K562 (cell line): Measurements from ENCODE around the gene SZT2.

Experiments used
- LCOR ChIP-seq: sonication (generic); formaldehyde crosslinking; IDR thresholded peaks from 2 replicates; pipeline ENCODE4 v1.8.0; 2022; ENCODE audit warnings: mild to moderate bottlenecking, missing genetic modification reagents
- MAZ ChIP-seq, 2 experiments: fragments of 450-650 bp in 1 of 2; sonication (generic) in 1 of 2; formaldehyde crosslinking; IDR thresholded peaks in 1 of 2; conservative IDR thresholded peaks in 1 of 2; 2 replicates each; pipeline versions ENCODE4 v1.4.0 to v1.5.0; 2020; ENCODE audit warnings: mild to moderate bottlenecking in 1 of 2, missing genetic modification reagents in 1 of 2
- PML ChIP-seq: IDR thresholded peaks from 2 replicates; pipeline ENCODE4 v1.6.1; 2012; ENCODE audit warnings: low read length, inconsistent platforms
- RBBP5 ChIP-seq: fragments of 200-600 bp; sonication (generic); IDR thresholded peaks from 2 replicates; pipeline ENCODE4 v1.6.1; 2012; ENCODE audit warnings: borderline replicate concordance, mild to moderate bottlenecking, low read length, control low read depth, inconsistent platforms; ENCODE audit not compliant: insufficient read depth, poor library complexity, severe bottlenecking
- SIRT6 ChIP-seq: IDR thresholded peaks from one replicate; pipeline ENCODE4 v1.6.1; 2012; ENCODE audit warnings: low read depth, mild to moderate bottlenecking, control low read depth, inconsistent platforms, low read length, moderate library complexity
- TF ChIP-seq, protein P1 (sequence below): fragments of 450-650 bp; IDR thresholded peaks from 2 replicates; pipeline ENCODE4 v1.6.1; 2016; ENCODE audit warnings: missing biosample characterization, missing genetic modification characterization
- TF ChIP-seq, protein P2 (sequence below), 3 experiments: IDR thresholded peaks in 2 of 3; conservative IDR thresholded peaks in 1 of 3; 2 replicates each; pipeline ENCODE4 v1.5.1; 2011 to 2012; ENCODE audit warnings: low read length in 3 of 3, mild to moderate bottlenecking in 3 of 3, control low read depth in 2 of 3, improper control_type of control experiment in 1 of 3, inconsistent platforms in 1 of 3, low read depth in 1 of 3, mixed read lengths in 1 of 3, moderate library complexity in 1 of 3; ENCODE audit not compliant: insufficient read depth in 2 of 3

DNA sequence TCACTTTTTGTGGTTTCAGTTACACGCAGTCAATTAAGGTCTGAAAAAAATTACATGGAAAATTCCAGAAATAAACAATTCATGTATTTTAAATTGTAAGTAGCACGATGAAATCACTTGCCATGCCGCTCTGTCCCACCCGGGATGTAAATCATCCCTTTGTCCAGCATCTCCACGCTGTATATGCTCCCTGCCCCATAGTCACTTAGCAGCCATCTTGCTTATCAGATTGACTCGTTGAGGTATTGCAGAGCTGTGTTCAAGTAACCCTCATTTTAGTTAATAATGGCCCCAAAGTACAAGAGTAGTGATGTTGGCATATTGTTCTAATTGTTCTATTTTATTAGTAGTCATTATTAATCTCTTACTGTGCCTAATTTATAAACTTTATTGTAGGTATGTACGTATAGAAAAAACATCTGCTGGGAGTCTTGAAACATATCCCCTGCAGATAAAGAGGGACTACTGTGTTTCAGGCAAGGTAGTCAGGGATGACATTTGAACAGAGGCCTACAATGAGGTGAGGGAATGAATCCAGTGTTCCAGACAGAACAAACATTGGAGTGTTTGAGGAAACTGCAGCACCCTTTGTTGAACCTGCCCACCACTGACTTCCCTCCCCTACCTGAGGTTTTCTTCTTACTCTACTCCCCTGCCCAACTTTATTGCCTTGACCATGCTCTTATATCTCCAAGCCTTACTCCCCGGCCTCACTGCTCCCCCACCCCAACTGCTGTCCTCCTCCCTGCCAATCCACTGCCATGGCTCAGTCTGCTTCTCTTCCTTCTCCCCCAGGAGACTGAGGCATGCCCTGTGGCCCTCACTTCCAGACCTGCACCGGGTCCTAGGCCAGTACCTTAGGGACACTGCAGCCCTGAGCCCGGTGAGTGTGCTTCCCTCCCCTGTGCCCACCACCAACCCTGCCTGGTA is 38.0 kb upstream of the SZT2 start:
- TF ChIP-seq, protein P1, sequence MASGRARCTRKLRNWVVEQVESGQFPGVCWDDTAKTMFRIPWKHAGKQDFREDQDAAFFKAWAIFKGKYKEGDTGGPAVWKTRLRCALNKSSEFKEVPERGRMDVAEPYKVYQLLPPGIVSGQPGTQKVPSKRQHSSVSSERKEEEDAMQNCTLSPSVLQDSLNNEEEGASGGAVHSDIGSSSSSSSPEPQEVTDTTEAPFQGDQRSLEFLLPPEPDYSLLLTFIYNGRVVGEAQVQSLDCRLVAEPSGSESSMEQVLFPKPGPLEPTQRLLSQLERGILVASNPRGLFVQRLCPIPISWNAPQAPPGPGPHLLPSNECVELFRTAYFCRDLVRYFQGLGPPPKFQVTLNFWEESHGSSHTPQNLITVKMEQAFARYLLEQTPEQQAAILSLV, result no peak
- TF ChIP-seq, protein P2, sequence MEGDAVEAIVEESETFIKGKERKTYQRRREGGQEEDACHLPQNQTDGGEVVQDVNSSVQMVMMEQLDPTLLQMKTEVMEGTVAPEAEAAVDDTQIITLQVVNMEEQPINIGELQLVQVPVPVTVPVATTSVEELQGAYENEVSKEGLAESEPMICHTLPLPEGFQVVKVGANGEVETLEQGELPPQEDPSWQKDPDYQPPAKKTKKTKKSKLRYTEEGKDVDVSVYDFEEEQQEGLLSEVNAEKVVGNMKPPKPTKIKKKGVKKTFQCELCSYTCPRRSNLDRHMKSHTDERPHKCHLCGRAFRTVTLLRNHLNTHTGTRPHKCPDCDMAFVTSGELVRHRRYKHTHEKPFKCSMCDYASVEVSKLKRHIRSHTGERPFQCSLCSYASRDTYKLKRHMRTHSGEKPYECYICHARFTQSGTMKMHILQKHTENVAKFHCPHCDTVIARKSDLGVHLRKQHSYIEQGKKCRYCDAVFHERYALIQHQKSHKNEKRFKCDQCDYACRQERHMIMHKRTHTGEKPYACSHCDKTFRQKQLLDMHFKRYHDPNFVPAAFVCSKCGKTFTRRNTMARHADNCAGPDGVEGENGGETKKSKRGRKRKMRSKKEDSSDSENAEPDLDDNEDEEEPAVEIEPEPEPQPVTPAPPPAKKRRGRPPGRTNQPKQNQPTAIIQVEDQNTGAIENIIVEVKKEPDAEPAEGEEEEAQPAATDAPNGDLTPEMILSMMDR (IDR thresholded peaks at IDR 0.05 in 2 of 3, conservative IDR thresholded peaks at IDR 0.05 in 1 of 3; ENCODE audit: insufficient read depth in 2 of 3, low read depth in 1 of 3, low read length in 3 of 3), result no peak
- TF ChIP-seq MAZ (CRISPR knock-in tag; conservative IDR thresholded peaks at IDR 0.05 in 1 of 2, IDR thresholded peaks at IDR 0.05 in 1 of 2) (no peak), RBBP5 (no peak), SIRT6 (no peak), LCOR (CRISPR knock-in tag) (no peak), PML (no peak)
